ENCODE results near the gene MCC. TPM values are rescaled to one million over a fixed set of nuclear protein-coding genes. Genes with fewer than 3 reads are reported as not detected.

The MCC gene
- total and polyA plus RNA-seq, 2 of the 4 experiments (the other 2 are of a cell fraction), result 5.0 to 20.6 TPM

GRCh38 chr5:113293068-113293974 lies 194.9 kb downstream of the MCC start:
- H2BK120ac ChIP-seq (ENCODE audit: low read depth, low read length), result peak overlapping the region; percentile 45; the same call in 1 of the 2 replicates
- H3K4me2 ChIP-seq (ENCODE audit: low read depth, low read length), result peak overlapping the region; percentile 96
- peak overlapping the region; percentile 17 for H2BK20ac ChIP-seq (ENCODE audit: low read depth, low read length)
- peak overlapping the region; percentile 89 for H3K18ac ChIP-seq (ENCODE audit: low read depth, low read length)
- intact Hi-C loops (cut with micrococcal nuclease) (loop anchor here (5.0 to 10.0 kb wide), 4 partner anchors 41 to 261 kb away; no protein-coding TSS in a partner anchor), dilution Hi-C loops (cut with HindIII; ENCODE audit: low sequenced_read_pairs, unreplicated experiment) (no loop called here), in situ Hi-C loops (cut with MboI; ENCODE audit: low sequenced_read_pairs) (no loop called here)
- peak overlapping the region; percentile 79 for H3K14ac ChIP-seq (replicated peaks; ENCODE audit: low read depth, low read length)
- H3K4me1 ChIP-seq (ENCODE audit: control insufficient read depth, insufficient read depth, low read length), result peaks cover 8% of the 10 kb centered on the region; the same call in 1 of the 2 replicates
- POLR2A ChIA-PET (ENCODE audit: unreplicated experiment), result interaction anchor here (0.5 kb wide), 1 partner anchor 128 kb away, joined by 3 read pairs; no protein-coding TSS in a partner anchor
- no peak for ATAC-seq (ENCODE audit: low read depth)
- no TSS peak for BruUV-seq (replicated peaks)
- H3K4ac ChIP-seq (ENCODE audit: low read depth, low read length), result peak overlapping the region; percentile 66
- H2AK9ac ChIP-seq (replicated peaks; ENCODE audit: low read depth, low read length, poor library complexity), result peak overlapping the region; percentile 51
- peak; percentile 28 for DNase-seq
- H2AFZ ChIP-seq (replicated peaks; ENCODE audit: low read length, poor library complexity), result peak overlapping the region; percentile 91
- H3K9me3 ChIP-seq (ENCODE audit: control insufficient read depth, insufficient read depth, low read length), result peaks cover 2% of the 10 kb centered on the region; the same call in 1 of the 2 replicates
- peak overlapping the region; percentile 71 for H2BK5ac ChIP-seq (ENCODE audit: low read depth, low read length, poor library complexity, severe bottlenecking)
- peak overlapping the region; percentile 15; the same call in 1 of the 3 replicates for H2BK15ac ChIP-seq (ENCODE audit: low read depth, low read length)
- H4K5ac ChIP-seq (ENCODE audit: low read depth, low read length), result no peak overlapping the region; the same call in 1 of the 2 replicates
- H4K8ac ChIP-seq (ENCODE audit: low read depth in 2 of 2, low read length in 2 of 2), result peak overlapping the region; percentile 15 to 39; a peak in 3 of 4 replicates
- H4K91ac ChIP-seq (ENCODE audit: insufficient read depth, low read depth, low read length), result peak overlapping the region; percentile 63; the same call in 1 of the 2 replicates
- WGBS, 2 experiments (ENCODE audit: extremely low coverage in 2 of 2, insufficient read length in 1 of 2), result 3% methylated on average over 5 of the region's 23 CpGs; no CpG with 5 or more reads in 1 of the 2 experiments
- H3K9ac ChIP-seq (ENCODE audit: low read depth, low read length), result peak overlapping the region; percentile 75
- H4K20me1 ChIP-seq (ENCODE audit: insufficient read depth, low read length), result peaks cover 38% of the 10 kb centered on the region
- CTCF ChIA-PET, result interaction anchor here (1.1 kb wide), 1 partner anchor 226 kb away, joined by 3 read pairs; no protein-coding TSS in a partner anchor
- H3K4me3 ChIP-seq (ENCODE audit: insufficient read depth, low read depth, low read length), result peak overlapping the region; percentile 91
- TF ChIP-seq SMC3 (IDR thresholded peaks at IDR 0.05; ENCODE audit: low read depth, low read length) (0 out of 2 replicates have a peak, but pooled peaks have one; percentile 6), FOS (IDR thresholded peaks at IDR 0.05; ENCODE audit: low read depth, low read length) (no peak), RFX5 (IDR thresholded peaks at IDR 0.05; ENCODE audit: low read depth, low read length) (no peak), ELK1 (IDR thresholded peaks at IDR 0.05; ENCODE audit: borderline replicate concordance, low read depth, low read length) (no peak), MXI1 (IDR thresholded peaks at IDR 0.05; ENCODE audit: borderline replicate concordance, low read depth, low read length) (0 out of 2 replicates have a peak, but pooled peaks have one; percentile 48), RAD21 (IDR thresholded peaks at IDR 0.05; ENCODE audit: low read length) (no peak), MAZ (IDR thresholded peaks at IDR 0.05; ENCODE audit: borderline replicate concordance, low read depth, low read length) (no peak)
- TF ChIP-seq, protein P1, sequence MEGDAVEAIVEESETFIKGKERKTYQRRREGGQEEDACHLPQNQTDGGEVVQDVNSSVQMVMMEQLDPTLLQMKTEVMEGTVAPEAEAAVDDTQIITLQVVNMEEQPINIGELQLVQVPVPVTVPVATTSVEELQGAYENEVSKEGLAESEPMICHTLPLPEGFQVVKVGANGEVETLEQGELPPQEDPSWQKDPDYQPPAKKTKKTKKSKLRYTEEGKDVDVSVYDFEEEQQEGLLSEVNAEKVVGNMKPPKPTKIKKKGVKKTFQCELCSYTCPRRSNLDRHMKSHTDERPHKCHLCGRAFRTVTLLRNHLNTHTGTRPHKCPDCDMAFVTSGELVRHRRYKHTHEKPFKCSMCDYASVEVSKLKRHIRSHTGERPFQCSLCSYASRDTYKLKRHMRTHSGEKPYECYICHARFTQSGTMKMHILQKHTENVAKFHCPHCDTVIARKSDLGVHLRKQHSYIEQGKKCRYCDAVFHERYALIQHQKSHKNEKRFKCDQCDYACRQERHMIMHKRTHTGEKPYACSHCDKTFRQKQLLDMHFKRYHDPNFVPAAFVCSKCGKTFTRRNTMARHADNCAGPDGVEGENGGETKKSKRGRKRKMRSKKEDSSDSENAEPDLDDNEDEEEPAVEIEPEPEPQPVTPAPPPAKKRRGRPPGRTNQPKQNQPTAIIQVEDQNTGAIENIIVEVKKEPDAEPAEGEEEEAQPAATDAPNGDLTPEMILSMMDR (conservative IDR thresholded peaks at IDR 0.05; ENCODE audit: low read depth, low read length), result no peak
- no peaks in the 10 kb centered on the region for H3K27me3 ChIP-seq (ENCODE audit: control insufficient read depth, insufficient read depth, low read length)
- H3K79me1 ChIP-seq (ENCODE audit: low read depth in 1 of 2, low read length in 2 of 2), result peaks cover 18 to 36% of the 10 kb centered on the region in 2 experiments
- peak overlapping the region; percentile 64 for H3K56ac ChIP-seq (ENCODE audit: extremely low read depth, insufficient read depth, low read length)
- peak overlapping the region; percentile 97 for H3K23ac ChIP-seq (ENCODE audit: low read depth, low read length)
- H2AK5ac ChIP-seq (ENCODE audit: low read depth, low read length), result peak overlapping the region; percentile 57
- no peaks in the 10 kb centered on the region for H3K36me3 ChIP-seq (ENCODE audit: control insufficient read depth, insufficient read depth, low read length)
- H3K9me1 ChIP-seq (ENCODE audit: insufficient read depth, low read length), result no peaks in the 10 kb centered on the region
- H3K27ac ChIP-seq (ENCODE audit: insufficient read depth, low read length), result peak overlapping the region; percentile 87
